ENCODE data around the gene NFKB1.

Gene NFKB1

DNA sequence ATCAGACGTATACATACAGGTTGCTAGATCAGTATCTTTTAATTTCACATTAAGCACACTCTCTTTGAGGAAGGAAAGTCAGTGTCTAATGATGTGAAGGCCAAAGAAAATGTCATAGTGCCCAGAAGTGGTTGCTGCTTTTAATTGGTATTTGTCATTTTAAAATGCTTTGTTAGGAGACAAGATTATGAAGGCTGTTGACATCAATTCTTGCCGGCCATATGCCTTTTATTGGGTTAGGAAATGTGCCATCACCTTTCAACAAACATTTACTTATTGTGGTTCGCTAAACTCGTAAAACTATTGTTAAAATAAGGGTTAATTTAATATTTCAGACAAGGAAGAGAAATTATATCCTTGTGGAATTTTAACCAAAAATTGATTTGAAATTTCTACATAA is 32.2 kb downstream of the NFKB1 start:
- no peak for DNase-seq (ENCODE audit: low read depth)

DNA sequence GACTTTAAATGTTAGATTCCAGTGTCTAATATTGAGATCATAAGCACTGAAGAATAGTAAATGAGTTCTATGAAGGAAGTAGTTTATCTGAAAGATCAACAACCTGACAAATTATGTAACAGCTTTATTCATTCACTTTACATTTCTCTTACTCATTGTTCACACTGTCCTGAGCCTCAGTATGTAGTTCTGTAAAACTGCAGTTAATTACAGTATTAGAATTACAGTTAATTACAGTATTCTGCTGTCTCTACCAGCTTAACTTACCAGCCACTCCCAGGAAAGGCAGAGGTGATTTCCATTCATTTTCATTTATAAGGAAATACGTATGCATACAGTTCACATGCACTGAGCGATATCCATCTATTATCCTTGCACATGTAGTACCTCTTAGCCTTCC is 32.7 kb downstream of the NFKB1 start:
- no peak for DNase-seq (ENCODE audit: low read depth)

GRCh38 chr4:102534845-102535244 is 33.7 kb downstream of the NFKB1 start:
- no peak for DNase-seq (ENCODE audit: low read depth)

DNA sequence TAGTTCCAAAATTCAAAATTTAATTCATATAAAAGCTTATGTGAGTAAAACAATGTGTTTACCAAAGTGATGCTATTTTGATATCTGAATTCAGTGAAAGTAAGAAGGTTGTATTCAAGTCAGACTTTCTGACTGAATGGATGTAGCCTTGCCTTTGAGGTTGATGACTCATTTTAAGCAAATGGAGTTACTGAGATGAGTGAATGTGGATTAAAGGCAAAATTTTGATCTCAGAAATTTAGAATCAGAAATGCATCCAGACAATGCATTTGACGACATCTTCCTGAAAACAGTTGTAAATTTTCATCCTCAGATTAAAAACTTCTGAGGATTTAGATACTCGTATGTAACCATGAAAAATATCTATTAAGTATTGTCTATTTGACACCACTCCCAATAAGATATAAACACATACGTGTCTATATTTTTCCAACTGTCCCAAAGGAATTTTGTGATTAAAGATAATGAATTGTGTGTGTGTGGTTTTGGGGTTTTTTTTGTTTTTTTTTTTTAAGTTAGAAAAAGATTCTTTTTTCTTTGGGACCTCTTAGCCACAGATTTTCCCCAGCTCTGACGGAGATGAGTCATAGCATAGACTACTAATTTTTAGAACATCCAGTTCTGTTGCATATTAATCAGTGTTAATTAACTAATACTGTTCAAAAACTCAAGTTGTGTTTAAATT is 34.4 kb downstream of the NFKB1 start:
- DNase-seq (ENCODE audit: low read depth): no peak

- DNase-seq (ENCODE audit: low read depth): no peak
Observed at GRCh38 chr4:102536768-102537167, 35.6 kb downstream of the NFKB1 start.

DNA sequence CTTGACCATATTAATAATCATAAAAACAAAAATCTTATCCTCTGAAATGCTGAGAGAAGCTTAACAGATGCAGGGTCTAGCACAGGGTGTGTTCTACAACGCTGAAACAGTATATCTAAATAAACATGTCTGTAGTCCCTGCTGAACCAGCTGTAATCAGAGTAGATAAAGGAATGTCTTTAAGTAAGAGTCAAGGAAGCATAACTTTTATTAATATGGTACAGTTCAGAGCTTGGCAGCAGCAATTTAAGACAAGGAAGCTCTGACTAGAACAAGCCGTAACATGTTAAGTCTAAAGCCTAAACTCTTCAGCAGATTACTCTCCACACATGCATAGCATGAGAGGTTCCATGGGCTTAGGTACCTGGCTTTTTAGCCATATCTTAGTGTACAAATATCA is 36.1 kb downstream of the NFKB1 start:
- DNase-seq (ENCODE audit: low read depth): no peak

DNA sequence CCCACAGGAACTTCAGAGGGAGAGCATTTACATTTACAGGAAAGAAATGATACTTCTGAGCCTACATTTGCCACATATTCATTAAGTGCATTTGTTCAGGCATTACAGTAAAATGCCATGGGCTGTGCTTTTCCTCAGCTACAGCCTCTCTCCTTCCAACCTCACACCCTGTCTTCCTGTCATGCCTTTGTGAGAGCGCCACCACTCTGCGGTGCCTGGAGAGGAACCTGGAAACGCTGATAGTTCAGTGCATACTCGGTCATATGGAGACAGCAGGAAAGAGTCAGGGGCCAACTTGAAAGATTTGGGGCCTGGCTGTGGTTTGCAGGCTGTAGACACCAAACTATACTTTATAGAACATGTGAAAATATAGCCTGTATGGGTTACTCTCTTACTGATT is 40.5 kb downstream of the NFKB1 start:
- no peak for DNase-seq (ENCODE audit: low read depth)

DNA sequence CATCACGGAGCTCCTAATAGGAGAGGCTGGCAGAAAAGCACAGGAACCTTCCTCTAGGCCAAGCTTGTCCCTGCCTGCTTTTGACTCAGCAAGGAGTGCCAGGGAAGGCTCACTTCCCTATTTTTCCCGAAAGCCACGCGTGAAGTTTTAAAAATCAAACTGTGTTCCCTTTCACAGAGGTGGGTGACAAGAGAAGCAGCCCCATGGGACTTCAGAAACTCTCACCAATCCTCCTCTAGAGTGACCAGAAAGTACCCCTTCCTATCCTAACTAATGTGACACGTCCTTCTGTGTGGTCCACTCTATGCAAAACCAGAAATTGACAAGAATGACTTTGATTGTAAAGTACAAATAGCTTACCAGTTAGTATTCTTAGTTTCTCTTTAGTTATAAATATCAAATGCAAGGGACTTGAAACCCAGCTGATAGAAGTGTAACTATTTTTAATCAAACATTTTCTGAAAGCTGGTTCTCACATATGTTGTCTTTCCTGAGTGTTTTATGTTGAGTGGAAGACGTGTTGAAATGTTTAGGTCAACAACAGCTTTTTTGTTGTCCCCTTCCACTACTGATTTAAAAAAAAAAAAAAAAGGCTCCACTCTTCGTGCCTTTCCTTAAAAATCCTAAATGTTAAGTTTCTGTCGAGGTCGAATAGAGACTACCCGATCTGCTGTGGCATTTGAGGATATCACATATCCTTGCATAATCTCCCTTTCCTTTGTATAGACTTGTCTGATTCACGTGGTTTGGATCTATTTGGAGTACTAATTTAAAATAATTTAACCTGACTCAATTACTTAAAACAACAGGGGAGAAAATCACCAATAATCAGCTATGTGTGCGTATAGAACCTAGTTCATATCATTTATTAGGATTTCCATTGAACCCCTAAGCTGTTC is 42.1 kb downstream of the NFKB1 start:
- no peak for DNase-seq (ENCODE audit: low read depth)

- DNase-seq (ENCODE audit: low read depth): no peak
Observed at GRCh38 chr4:102546635-102547034, 45.5 kb downstream of the NFKB1 start.

DNA sequence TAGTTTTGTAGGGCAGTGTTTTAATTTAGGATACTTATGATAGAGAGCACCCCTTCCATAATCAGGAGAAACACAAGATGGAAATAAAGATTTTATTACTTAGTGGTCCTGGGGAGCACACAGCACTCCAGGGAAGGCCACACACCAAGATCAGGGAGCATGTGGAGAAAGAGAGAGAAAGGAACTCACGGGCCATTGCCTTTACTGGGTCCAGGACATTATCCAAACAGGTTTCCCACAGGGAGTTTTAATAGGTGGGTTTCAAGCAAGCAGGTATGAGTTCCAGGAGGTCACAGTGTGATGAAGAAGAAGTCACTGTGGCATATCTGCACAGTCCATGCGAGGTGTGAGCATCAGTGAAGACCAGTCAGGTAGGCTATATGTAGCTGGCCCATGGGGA is 46.8 kb downstream of the NFKB1 start:
- no peak for DNase-seq (ENCODE audit: low read depth)

DNA sequence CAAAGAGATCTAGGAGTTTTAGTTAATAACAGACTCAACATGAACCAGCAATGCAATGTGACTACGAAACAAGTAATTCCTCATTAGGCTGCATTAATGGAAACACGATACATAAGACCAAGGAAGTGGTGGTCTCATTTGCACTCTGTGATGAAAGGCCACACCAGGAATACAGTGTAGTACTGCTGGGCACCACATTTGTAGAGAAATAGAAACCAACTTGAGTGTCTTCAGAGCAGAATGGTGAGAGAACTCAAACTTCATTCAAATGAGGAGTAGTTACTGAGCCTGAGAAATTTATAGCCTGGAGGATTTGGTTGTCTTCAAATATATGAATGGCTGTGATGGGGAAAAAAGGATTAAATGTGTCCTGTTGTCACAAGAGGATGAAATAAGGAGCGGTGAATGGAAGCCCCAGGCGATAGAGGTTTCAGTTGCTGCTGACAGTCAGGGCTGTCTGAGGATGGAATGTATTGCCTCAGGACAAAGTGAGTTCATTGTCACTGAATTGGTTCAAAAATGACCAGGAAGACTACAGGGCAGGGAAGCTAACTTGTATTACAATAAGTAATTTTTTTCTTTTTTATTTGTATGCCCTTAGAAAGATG is 50.9 kb downstream of the NFKB1 start:
- no peak for DNase-seq (ENCODE audit: low read depth)

- no peak for DNase-seq (ENCODE audit: low read depth)
Observed at GRCh38 chr4:102552781-102553180, 51.6 kb downstream of the NFKB1 start.

DNA sequence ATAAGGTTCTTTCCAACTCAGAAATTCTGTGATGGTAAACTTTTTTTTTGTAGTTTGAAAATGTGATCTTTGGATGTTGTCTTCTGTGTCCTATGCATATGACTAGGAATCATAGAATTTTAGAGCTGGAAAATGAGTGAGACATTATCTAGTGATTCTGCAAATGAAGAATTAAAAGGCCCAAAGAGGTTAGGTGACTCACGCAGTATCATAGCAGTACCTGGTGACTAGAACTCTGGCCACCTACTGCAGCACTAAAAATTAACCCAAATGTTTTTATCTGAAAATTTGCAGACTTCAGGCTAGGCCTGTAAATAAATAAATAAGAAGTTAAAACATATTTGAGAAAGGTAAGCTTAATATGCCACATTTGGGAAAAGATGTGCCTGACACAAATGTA is 52.8 kb downstream of the NFKB1 start:
- no peak for DNase-seq (ENCODE audit: low read depth)

DNA sequence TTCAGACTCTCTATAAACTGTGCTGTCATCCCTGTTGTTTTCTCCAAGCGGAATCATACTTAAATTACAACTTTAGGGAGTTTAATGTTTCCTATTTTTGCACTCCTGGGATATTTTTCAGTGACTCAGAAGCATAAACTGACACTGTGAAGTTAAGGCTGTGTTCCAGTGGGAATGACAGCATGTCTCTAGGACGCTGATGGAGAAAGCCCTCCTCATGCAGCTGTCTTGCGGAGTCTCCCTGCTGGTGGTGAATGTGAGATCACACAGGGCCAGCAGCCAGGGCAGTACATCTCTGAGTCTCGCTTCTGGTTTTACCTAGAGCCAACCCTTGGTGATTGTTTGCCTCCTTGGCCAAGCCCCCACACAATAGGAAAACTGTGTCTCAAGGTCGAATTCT is 53.3 kb downstream of the NFKB1 start:
- no peak for DNase-seq (ENCODE audit: low read depth)

DNA sequence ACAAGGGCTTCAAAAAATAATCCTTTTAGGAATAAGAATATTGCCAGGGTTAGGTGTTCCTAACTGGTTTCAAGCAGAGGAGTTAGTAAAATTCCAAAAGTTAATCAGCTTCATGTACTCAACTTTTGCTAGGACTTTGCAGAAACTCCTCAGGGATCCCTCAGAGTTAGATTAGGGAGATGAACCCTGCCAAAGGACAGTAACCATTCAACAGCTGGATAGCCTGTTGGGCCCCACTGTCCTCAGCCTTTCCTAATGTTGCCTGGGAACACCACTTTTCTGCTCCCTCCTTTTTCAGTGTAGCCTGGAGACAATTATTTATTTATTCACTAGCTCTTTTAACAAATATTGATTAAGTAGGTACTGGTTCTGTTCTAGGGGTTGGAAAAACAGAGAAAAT is 53.8 kb downstream of the NFKB1 start:
- DNase-seq (ENCODE audit: low read depth): no peak

GRCh38 chr4:102557636-102558035 is 56.5 kb downstream of the NFKB1 start:
- DNase-seq (ENCODE audit: low read depth): no peak

DNA sequence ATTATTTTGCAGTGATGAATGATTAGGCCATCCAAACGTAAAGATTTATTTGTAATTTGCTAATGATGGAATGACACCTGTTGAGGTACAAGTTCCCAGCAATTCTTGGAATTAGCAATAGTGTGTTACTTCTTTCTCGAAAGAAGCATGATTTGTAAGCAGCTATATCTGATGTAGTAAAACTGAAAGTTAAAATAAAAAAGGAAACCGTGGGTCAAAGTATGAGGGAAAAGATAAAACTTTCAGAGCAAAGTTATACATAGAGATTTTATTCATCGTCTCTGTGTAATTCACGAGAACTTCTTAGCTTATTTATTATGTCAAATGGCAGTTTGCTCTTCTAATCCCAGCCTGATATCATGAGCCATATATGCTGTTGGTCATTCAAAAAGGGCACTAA is 59.0 kb downstream of the NFKB1 start:
- DNase-seq (ENCODE audit: low read depth): no peak

- no peak for DNase-seq (ENCODE audit: low read depth)
Observed at GRCh38 chr4:102560571-102561341, 59.6 kb downstream of the NFKB1 start.

DNA sequence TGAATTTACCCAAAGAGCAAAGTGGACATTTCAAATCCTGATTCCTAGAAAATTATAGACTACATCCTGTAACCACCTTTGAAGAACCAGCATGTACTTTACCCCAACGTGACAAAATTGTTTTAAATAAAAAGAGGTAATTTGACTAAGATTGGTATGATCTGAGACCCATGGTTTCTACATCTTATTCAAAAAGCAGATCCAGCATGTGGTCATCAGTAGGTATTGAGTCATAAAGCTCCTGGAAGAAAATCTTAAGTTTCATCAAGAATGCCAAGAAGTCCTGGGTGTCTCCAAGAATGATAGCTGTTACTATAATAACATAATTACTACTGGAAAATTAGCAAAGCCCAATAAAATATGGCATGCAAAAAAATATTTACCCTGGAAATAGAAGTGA is 61.8 kb downstream of the NFKB1 start:
- no peak for DNase-seq (ENCODE audit: low read depth)

GRCh38 chr4:102564399-102565059 is 63.4 kb downstream of the NFKB1 start:
- no peak for DNase-seq (ENCODE audit: low read depth)

DNA sequence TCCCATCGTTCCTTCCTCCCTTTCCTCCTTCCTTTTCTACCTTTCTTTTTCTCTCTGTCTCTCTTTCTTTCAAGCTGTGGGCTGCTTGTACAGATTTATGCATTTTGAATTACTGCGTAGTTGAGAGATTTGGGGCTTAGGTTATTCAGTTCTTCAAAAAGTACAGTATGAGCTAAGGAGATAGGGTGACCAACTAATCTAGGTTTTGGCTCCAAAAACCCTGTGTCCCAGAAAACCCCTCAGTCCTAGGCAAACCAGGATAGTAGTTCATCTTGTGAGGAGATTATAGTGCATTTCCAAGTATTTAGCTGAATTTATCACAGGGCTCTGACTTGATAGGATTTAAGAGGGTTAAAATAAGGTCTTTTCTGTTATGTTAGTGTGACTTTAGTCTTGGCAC is 64.5 kb downstream of the NFKB1 start:
- DNase-seq (ENCODE audit: low read depth): no peak

- DNase-seq (ENCODE audit: low read depth): no peak
Observed at GRCh38 chr4:102566426-102566825, 65.3 kb downstream of the NFKB1 start.
